ENCODE measurements around the gene UNC5B. TPM values are rescaled to one million over a fixed set of nuclear protein-coding genes. Genes with fewer than 3 reads are reported as not detected.

Gene UNC5B
- total RNA-seq, 1 experiment from 2014 or later = 80.5 TPM

GRCh38 chr10:71236822-71237682, 24.7 kb downstream of the UNC5B start:
- ChIA-PET CTCF (interaction anchor here (1.0 kb wide), 2 partner anchors 23 to 312 kb away, joined by 3 to 4 read pairs; no protein-coding TSS in a partner anchor), POLR2A (interaction anchor here (0.6 to 0.9 kb wide), 3 partner anchors 10 to 373 kb away, joined by 3 to 5 read pairs (median 3); no protein-coding TSS in a partner anchor)
- H3K27ac Mint-ChIP-seq (ENCODE audit: low read depth, unreplicated experiment) = no peak overlapping the region
- no peaks in the 10 kb centered on the region for H3K9me3 Mint-ChIP-seq (ENCODE audit: unreplicated experiment)
- BruUV-seq (replicated peaks) = no TSS peak
- intact Hi-C loops (cut with micrococcal nuclease) = no loop called here
- no peak for DNase-seq (ENCODE audit: unreplicated experiment)
- TF ChIP-seq CTCF (IDR thresholded peaks at IDR 0.05; ENCODE audit: unreplicated experiment) = no peak
- H3K27me3 Mint-ChIP-seq (ENCODE audit: insufficient read depth, unreplicated experiment) = no peaks in the 10 kb centered on the region
- no peak overlapping the region for H3K4me3 Mint-ChIP-seq (ENCODE audit: unreplicated experiment)
- peaks cover 22% of the 10 kb centered on the region for H3K4me1 Mint-ChIP-seq (ENCODE audit: insufficient read depth, unreplicated experiment)
- peaks cover 6% of the 10 kb centered on the region for H3K36me3 Mint-ChIP-seq (ENCODE audit: insufficient read depth, unreplicated experiment)

- Mint-ChIP-seq H3K27ac (ENCODE audit: low read depth, unreplicated experiment) (no peak overlapping the region), H3K27me3 (ENCODE audit: insufficient read depth, unreplicated experiment) (no peaks in the 10 kb centered on the region), H3K36me3 (ENCODE audit: insufficient read depth, unreplicated experiment) (peaks cover 6% of the 10 kb centered on the region), H3K4me3 (ENCODE audit: unreplicated experiment) (no peak overlapping the region), H3K4me1 (ENCODE audit: insufficient read depth, unreplicated experiment) (peaks cover 18% of the 10 kb centered on the region), H3K9me3 (ENCODE audit: unreplicated experiment) (no peaks in the 10 kb centered on the region)
- BruUV-seq (replicated peaks) = no TSS peak
- CTCF ChIA-PET = interaction anchor here (0.8 to 1.0 kb wide), 2 partner anchors 21 to 313 kb away, joined by 3 read pairs; no protein-coding TSS in a partner anchor
- no peak for TF ChIP-seq CTCF (IDR thresholded peaks at IDR 0.05; ENCODE audit: unreplicated experiment)
- no peak for DNase-seq (ENCODE audit: unreplicated experiment)
- POLR2A ChIA-PET = interaction anchor here (0.7 to 1.1 kb wide), 3 partner anchors 9 to 18 kb away, joined by 3 read pairs; no protein-coding TSS in a partner anchor
- intact Hi-C loops (cut with micrococcal nuclease) = no loop called here
Measured at GRCh38 chr10:71237843-71238623, 25.7 kb downstream of the UNC5B start.

- POLR2A ChIA-PET = interaction anchor here (0.7 to 1.1 kb wide), 2 partner anchors 9 to 18 kb away, joined by 3 read pairs; no protein-coding TSS in a partner anchor
- no TSS peak for BruUV-seq (replicated peaks)
Measured at GRCh38 chr10:71238626-71239025, 26.3 kb downstream of the UNC5B start.

More at GRCh38 chr10:71238626-71239025, 26.3 kb downstream of the UNC5B start:
- H3K4me3 Mint-ChIP-seq (ENCODE audit: unreplicated experiment) = no peak overlapping the region
- no peak for TF ChIP-seq CTCF (IDR thresholded peaks at IDR 0.05; ENCODE audit: unreplicated experiment)
- no peaks in the 10 kb centered on the region for H3K27me3 Mint-ChIP-seq (ENCODE audit: insufficient read depth, unreplicated experiment)
- CTCF ChIA-PET = interaction anchor here (0.8 kb wide), 1 partner anchor 22 kb away, joined by 3 read pairs; no protein-coding TSS in a partner anchor
- no peaks in the 10 kb centered on the region for H3K9me3 Mint-ChIP-seq (ENCODE audit: unreplicated experiment)
- H3K36me3 Mint-ChIP-seq (ENCODE audit: insufficient read depth, unreplicated experiment) = peaks cover 6% of the 10 kb centered on the region
- H3K4me1 Mint-ChIP-seq (ENCODE audit: insufficient read depth, unreplicated experiment) = peaks cover 20% of the 10 kb centered on the region
- intact Hi-C loops (cut with micrococcal nuclease) = no loop called here
- no peak overlapping the region for H3K27ac Mint-ChIP-seq (ENCODE audit: low read depth, unreplicated experiment)
- DNase-seq (ENCODE audit: unreplicated experiment) = no peak

Measured in MCF 10A (cell line).